PC-9 (cell line): ENCODE results near the gene STXBP5.

Source experiments
- EZH2 ChIP-seq: fragments of 200-600 bp; sonication (generic); IDR thresholded peaks from 2 replicates; pipeline ENCODE4 v1.8.0; 2017; ENCODE audit warnings: antibody characterized with exemption, low read depth
- TF ChIP-seq, protein P1 (sequence below): fragments of 200-600 bp; sonication (generic); conservative IDR thresholded peaks from 2 replicates; pipeline ENCODE4 v1.6.1; 2017; ENCODE audit warnings: mixed run types, antibody characterized with exemption, mild to moderate bottlenecking, moderate library complexity

DNA sequence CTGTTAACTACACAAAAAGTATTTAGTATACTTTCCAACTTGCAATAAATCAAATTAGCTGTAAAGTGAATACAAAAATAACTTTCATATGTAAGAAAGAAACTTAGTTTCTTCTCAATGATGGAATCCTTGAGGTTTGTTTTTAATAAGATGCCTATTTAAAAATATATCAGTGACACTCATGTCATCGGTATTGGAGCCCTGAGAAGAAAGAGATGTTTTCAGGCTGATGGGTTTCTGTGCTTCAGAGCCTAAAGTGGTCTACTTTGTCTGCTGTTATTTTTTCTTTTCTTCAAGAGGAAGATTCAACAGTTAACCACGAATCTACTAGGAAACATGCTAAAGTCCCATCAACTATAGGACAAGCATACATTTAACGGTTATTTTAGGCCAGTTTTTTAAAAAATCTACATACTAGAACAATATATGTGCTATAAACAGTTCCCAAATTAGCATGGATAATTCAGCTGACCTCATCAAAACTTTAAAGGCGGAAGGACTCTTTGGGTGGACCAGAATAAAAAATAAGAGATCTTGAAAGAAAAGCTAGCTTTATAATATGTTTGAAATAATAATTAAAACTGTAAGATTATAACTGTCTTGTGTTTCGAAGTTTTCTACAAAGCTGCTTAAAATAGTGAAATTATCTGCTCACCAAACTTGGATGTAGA lies 157.2 kb downstream of the STXBP5 start:
- TF ChIP-seq, protein P1, sequence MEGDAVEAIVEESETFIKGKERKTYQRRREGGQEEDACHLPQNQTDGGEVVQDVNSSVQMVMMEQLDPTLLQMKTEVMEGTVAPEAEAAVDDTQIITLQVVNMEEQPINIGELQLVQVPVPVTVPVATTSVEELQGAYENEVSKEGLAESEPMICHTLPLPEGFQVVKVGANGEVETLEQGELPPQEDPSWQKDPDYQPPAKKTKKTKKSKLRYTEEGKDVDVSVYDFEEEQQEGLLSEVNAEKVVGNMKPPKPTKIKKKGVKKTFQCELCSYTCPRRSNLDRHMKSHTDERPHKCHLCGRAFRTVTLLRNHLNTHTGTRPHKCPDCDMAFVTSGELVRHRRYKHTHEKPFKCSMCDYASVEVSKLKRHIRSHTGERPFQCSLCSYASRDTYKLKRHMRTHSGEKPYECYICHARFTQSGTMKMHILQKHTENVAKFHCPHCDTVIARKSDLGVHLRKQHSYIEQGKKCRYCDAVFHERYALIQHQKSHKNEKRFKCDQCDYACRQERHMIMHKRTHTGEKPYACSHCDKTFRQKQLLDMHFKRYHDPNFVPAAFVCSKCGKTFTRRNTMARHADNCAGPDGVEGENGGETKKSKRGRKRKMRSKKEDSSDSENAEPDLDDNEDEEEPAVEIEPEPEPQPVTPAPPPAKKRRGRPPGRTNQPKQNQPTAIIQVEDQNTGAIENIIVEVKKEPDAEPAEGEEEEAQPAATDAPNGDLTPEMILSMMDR = no peak
- no peak for TF ChIP-seq EZH2
